Smooth muscle cell (in vitro differentiated cells): ENCODE results near the gene CLEC5A. TPM values are rescaled to one million over a fixed set of nuclear protein-coding genes. Genes with fewer than 3 reads are reported as not detected.

Source experiments
- DNase-seq: peaks from one replicate; lab custom pipeline; 2025; ENCODE audit not compliant: unreplicated experiment; lab: John Stamatoyannopoulos, UW
- H2AFZ ChIP-seq: fragments of 200-600 bp; sonication (generic); 2 replicates; pipeline ENCODE4 v1.6.0; 2016; ENCODE audit warnings: antibody characterized with exemption, low read depth, mild to moderate bottlenecking
- H3F3A ChIP-seq: fragments of 200-600 bp; sonication (generic); 2 replicates; pipeline ENCODE4 v1.6.0; 2017; ENCODE audit warnings: antibody characterized with exemption, low read depth
- H3K27ac ChIP-seq: fragments of 200-600 bp; sonication (generic); 2 replicates; pipeline ENCODE4 v1.5.1; 2016; ENCODE audit warnings: low read depth, mild to moderate bottlenecking
- H3K27me3 ChIP-seq: fragments of 200-600 bp; sonication (generic); 2 replicates; pipeline ENCODE4 v1.6.1; 2016; ENCODE audit warnings: low read depth, mild to moderate bottlenecking
- H3K36me3 ChIP-seq: fragments of 200-600 bp; sonication (generic); 2 replicates; pipeline ENCODE4 v1.5.1; 2016; ENCODE audit warnings: low read depth
- H3K4me1 ChIP-seq: fragments of 200-600 bp; sonication (generic); 2 replicates; pipeline ENCODE4 v1.5.1; 2016; ENCODE audit warnings: low read depth
- H3K4me2 ChIP-seq: fragments of 200-600 bp; sonication (generic); 2 replicates; pipeline ENCODE4 v1.6.0; 2016; ENCODE audit warnings: mild to moderate bottlenecking
- H3K4me3 ChIP-seq: fragments of 200-600 bp; sonication (generic); 2 replicates; pipeline ENCODE4 v1.5.1; 2016; ENCODE audit warnings: mild to moderate bottlenecking
- H3K79me2 ChIP-seq: fragments of 200-600 bp; sonication (generic); 2 replicates; pipeline ENCODE4 v1.6.0; 2016; ENCODE audit warnings: low read depth, mild to moderate bottlenecking
- H3K9ac ChIP-seq: fragments of 200-600 bp; sonication (generic); 2 replicates; pipeline ENCODE4 v1.6.0; 2016; ENCODE audit warnings: low read depth
- H3K9me3 ChIP-seq: fragments of 200-600 bp; sonication (generic); replicated peaks from 2 replicates; pipeline ENCODE4 v1.5.1; 2016; ENCODE audit warnings: low read depth
- H4K20me1 ChIP-seq: fragments of 200-600 bp; sonication (generic); 2 replicates; pipeline ENCODE4 v1.6.0; 2016; ENCODE audit warnings: low read depth
- WGBS: methylation state at CpG from one replicate; pipeline ENCODE4 v1.1.7; 2016; ENCODE audit warnings: low lambda C conversion rate; 5-methylcytosine and 5-hydroxymethylcytosine counted together
- polyA plus RNA-seq: library from polyadenylated mRNA; unstranded; fragments of >200 nt; fragmentation: Nextera tagmentation; extraction: Ambion mirVana; gene quantifications from 2 replicates; pipeline ENCODE4 v1.2.1, GENCODE V29; 2016
- total RNA-seq: library from RNA; depleted of rRNA; stranded (reverse); fragments of >200 nt; gene quantifications from 2 replicates; pipeline ENCODE4 v1.2.3, GENCODE V29; 2014
- TF ChIP-seq, protein P1 (sequence below): fragments of 200-600 bp; sonication (generic); IDR thresholded peaks from 2 replicates; pipeline ENCODE4 v1.5.1; 2017; ENCODE audit warnings: borderline replicate concordance, mild to moderate bottlenecking, antibody characterized with exemption; ENCODE audit not compliant: insufficient read depth, poor library complexity, severe bottlenecking

Gene CLEC5A
- total and polyA plus RNA-seq, 2 experiments from 2014 or later, result not detected

GRCh38 chr7:141949451-141949850 is 2.7 kb upstream of the CLEC5A start:
- Histone ChIP-seq H2AFZ (no peak overlapping the region), H3K9ac (no peak overlapping the region), H3K27me3 (no peaks in the 10 kb centered on the region), H3F3A (no peaks in the 10 kb centered on the region), H3K36me3 (no peaks in the 10 kb centered on the region), H3K4me2 (no peak overlapping the region), H3K4me1 (no peaks in the 10 kb centered on the region), H3K9me3 (no peaks in the 10 kb centered on the region), H3K27ac (no peak overlapping the region), H3K79me2 (no peaks in the 10 kb centered on the region), H3K4me3 (no peak overlapping the region), H4K20me1 (no peaks in the 10 kb centered on the region)
- TF ChIP-seq, protein P1, sequence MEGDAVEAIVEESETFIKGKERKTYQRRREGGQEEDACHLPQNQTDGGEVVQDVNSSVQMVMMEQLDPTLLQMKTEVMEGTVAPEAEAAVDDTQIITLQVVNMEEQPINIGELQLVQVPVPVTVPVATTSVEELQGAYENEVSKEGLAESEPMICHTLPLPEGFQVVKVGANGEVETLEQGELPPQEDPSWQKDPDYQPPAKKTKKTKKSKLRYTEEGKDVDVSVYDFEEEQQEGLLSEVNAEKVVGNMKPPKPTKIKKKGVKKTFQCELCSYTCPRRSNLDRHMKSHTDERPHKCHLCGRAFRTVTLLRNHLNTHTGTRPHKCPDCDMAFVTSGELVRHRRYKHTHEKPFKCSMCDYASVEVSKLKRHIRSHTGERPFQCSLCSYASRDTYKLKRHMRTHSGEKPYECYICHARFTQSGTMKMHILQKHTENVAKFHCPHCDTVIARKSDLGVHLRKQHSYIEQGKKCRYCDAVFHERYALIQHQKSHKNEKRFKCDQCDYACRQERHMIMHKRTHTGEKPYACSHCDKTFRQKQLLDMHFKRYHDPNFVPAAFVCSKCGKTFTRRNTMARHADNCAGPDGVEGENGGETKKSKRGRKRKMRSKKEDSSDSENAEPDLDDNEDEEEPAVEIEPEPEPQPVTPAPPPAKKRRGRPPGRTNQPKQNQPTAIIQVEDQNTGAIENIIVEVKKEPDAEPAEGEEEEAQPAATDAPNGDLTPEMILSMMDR, result no peak
- WGBS, result 73% methylated on average over 2 of the region's 2 CpGs
- DNase-seq, result no peak

GRCh38 chr7:141949021-141949420 is 2.2 kb upstream of the CLEC5A start:
- Histone ChIP-seq H3K36me3 (no peaks in the 10 kb centered on the region), H3F3A (no peaks in the 10 kb centered on the region), H3K4me1 (no peaks in the 10 kb centered on the region), H2AFZ (no peak overlapping the region), H3K9me3 (no peaks in the 10 kb centered on the region), H3K4me2 (no peak overlapping the region), H4K20me1 (no peaks in the 10 kb centered on the region), H3K27me3 (no peaks in the 10 kb centered on the region), H3K4me3 (no peak overlapping the region), H3K79me2 (no peaks in the 10 kb centered on the region), H3K27ac (no peak overlapping the region), H3K9ac (no peak overlapping the region)
- WGBS, result 81% methylated on average over 2 of the region's 2 CpGs
- DNase-seq, result no peak
- TF ChIP-seq, protein P1, result no peak

DNA sequence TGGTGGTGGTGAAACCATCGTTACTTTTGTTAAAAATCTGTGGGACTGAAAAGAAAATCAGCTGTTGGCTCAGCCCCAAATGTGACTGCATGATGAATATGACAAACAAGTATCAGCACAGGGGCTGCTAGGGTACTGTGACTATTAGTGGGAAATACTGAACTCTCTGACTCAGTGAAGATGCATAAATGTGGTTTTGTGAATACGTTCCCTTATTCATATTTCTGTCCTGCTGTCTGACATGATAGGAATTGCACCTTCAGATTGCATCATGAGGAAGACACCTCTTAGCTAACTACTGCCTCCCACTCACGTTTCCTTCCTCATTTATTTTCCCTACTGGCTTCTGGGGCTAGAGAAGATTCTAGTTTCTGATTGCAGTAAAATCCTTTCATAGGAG is 1.4 kb downstream of the CLEC5A start:
- WGBS, result 70% methylated on average over 3 of the region's 3 CpGs
- H3K4me2 ChIP-seq, result no peak overlapping the region

DNA sequence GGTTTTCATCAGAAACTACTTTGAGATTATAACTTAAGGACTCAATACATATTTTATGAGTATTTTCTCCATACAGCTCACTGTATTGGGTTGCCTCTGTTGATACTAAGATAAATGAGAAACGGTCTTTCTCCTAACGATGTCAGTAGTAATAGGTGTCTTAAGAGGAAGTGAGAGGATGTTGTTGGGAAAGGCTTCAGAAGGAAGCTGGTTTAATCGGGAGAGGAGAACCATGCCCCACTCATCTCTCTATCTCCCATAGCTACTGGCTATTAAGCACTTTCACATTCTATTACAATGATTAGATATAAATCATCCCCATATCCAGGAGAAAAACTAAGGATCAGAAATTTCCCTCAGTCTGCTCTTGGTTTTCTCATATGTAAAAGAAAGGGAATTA is 2.0 kb downstream of the CLEC5A start:
- Histone ChIP-seq H3K36me3 (no peaks in the 10 kb centered on the region), H3K79me2 (no peaks in the 10 kb centered on the region), H3K4me3 (no peak overlapping the region), H4K20me1 (no peaks in the 10 kb centered on the region), H3F3A (no peaks in the 10 kb centered on the region), H3K27ac (no peak overlapping the region), H3K9ac (no peak overlapping the region), H3K4me2 (no peak overlapping the region), H3K4me1 (no peaks in the 10 kb centered on the region), H3K27me3 (no peaks in the 10 kb centered on the region), H3K9me3 (peaks cover 6% of the 10 kb centered on the region), H2AFZ (no peak overlapping the region)
- TF ChIP-seq, protein P1, result no peak
- DNase-seq, result no peak
- 89% methylated on average over 3 of the region's 3 CpGs for WGBS

More for the DNA sequence above, 1.4 kb downstream of the CLEC5A start:
- Histone ChIP-seq H3K27me3 (no peaks in the 10 kb centered on the region), H4K20me1 (no peaks in the 10 kb centered on the region), H3K9ac (no peak overlapping the region), H3K4me1 (no peaks in the 10 kb centered on the region), H3K4me3 (no peak overlapping the region), H3F3A (no peaks in the 10 kb centered on the region), H2AFZ (no peak overlapping the region), H3K79me2 (no peaks in the 10 kb centered on the region), H3K27ac (no peak overlapping the region), H3K36me3 (no peaks in the 10 kb centered on the region), H3K9me3 (peaks cover 1% of the 10 kb centered on the region)
- TF ChIP-seq, protein P1, result no peak
- DNase-seq, result no peak
